ENCODE data around the gene ITPR1.

DNA sequence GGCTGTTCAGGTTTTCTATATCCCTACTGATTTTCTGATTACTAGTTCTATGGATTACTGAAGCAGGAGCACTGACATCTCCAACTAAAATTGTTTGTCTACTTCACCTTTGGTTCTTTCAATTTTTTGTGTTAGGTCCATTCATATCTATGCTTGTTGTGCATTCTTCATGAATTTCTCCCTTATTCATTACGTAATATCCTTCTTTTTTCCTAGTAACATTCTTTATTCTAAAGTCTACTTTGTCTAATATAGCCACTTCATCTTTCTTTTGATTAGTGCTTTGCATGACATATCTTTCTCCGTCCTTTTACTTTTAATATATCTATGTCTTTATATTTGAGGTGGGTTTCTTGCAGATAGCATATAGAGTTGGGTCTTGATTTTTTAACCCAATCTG lies 369.8 kb downstream of the ITPR1 start:
- TF ChIP-seq, protein P1, sequence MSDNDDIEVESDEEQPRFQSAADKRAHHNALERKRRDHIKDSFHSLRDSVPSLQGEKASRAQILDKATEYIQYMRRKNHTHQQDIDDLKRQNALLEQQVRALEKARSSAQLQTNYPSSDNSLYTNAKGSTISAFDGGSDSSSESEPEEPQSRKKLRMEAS (IDR thresholded peaks at IDR 0.05) = no peak
- no peak for TF ChIP-seq RAD21 (conservative IDR thresholded peaks at IDR 0.05 in 1 of 2, IDR thresholded peaks at IDR 0.05 in 1 of 2)
- TF ChIP-seq, protein P2, sequence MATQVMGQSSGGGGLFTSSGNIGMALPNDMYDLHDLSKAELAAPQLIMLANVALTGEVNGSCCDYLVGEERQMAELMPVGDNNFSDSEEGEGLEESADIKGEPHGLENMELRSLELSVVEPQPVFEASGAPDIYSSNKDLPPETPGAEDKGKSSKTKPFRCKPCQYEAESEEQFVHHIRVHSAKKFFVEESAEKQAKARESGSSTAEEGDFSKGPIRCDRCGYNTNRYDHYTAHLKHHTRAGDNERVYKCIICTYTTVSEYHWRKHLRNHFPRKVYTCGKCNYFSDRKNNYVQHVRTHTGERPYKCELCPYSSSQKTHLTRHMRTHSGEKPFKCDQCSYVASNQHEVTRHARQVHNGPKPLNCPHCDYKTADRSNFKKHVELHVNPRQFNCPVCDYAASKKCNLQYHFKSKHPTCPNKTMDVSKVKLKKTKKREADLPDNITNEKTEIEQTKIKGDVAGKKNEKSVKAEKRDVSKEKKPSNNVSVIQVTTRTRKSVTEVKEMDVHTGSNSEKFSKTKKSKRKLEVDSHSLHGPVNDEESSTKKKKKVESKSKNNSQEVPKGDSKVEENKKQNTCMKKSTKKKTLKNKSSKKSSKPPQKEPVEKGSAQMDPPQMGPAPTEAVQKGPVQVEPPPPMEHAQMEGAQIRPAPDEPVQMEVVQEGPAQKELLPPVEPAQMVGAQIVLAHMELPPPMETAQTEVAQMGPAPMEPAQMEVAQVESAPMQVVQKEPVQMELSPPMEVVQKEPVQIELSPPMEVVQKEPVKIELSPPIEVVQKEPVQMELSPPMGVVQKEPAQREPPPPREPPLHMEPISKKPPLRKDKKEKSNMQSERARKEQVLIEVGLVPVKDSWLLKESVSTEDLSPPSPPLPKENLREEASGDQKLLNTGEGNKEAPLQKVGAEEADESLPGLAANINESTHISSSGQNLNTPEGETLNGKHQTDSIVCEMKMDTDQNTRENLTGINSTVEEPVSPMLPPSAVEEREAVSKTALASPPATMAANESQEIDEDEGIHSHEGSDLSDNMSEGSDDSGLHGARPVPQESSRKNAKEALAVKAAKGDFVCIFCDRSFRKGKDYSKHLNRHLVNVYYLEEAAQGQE (IDR thresholded peaks at IDR 0.05) = no peak
